Right lobe of liver (tissue), 6 donors: ENCODE results near the gene CCL27. TPM values are rescaled to one million over a fixed set of nuclear protein-coding genes. Genes with fewer than 3 reads are reported as not detected.
A peak's percentile ranks its signal among the peaks of the same experiment; 100 is the strongest.

Source experiments
- ATAC-seq, 4 donors: fragments of 200-7000 bp; cut with Tn5 transposase; one replicate each; pipeline ENCODE4 v1.9.1; 2020; ENCODE audit warnings: mild to moderate bottlenecking in 4 of 4, moderate library complexity in 4 of 4
- DNase-seq, 3 donors: peaks; one replicate each; pipeline ENCODE4 v3.0.0-alpha.2; 2020
- H3K27ac ChIP-seq, 3 donors: fragments of 200-600 bp; one replicate each; pipeline ENCODE4 v1.8.0; 2022
- H3K27me3 ChIP-seq, 2 donors: fragments of 200-600 bp; one replicate each; pipeline ENCODE4 v1.8.0; 2022
- H3K36me3 ChIP-seq, 4 donors: fragments of 200-600 bp; sonication (generic) in 1 of 4; one replicate each; pipeline versions ENCODE4 v1.5.1 to v1.8.0; 2017 to 2022; ENCODE audit warnings: control low read depth in 1 of 4
- H3K4me1 ChIP-seq, 4 donors: fragments of 200-600 bp; sonication (generic) in 1 of 4; one replicate each; pipeline versions ENCODE4 v1.5.1 to v1.8.0; 2017 to 2022; ENCODE audit warnings: control low read depth in 1 of 4
- H3K4me3 ChIP-seq, 3 donors: fragments of 200-600 bp; one replicate each; pipeline ENCODE4 v1.8.0; 2022
- H3K9me3 ChIP-seq, 4 donors: fragments of 200-600 bp; sonication (generic) in 1 of 4; one replicate each; pipeline versions ENCODE4 v1.5.1 to v1.8.0; 2017 to 2022; ENCODE audit warnings: control low read depth in 1 of 4
- CTCF ChIP-seq, 4 donors: fragments of 200-600 bp in 3 of 4; fragments of 450-650 bp in 1 of 4; IDR thresholded peaks; one replicate each; pipeline versions ENCODE4 v1.5.1 to v1.8.0; 2016 to 2022; ENCODE audit warnings: antibody characterized with exemption in 4 of 4, mild to moderate bottlenecking in 2 of 4
- POLR2A ChIP-seq: fragments of 450-650 bp; IDR thresholded peaks from one replicate; pipeline ENCODE4 v1.6.1; 2017; ENCODE audit warnings: antibody characterized with exemption, mild to moderate bottlenecking
- WGBS: methylation state at CpG from one replicate; pipeline ENCODE4 v1.1.6; 2018; ENCODE audit warnings: low coverage, low lambda C conversion rate; ENCODE audit not compliant: insufficient coverage; ENCODE audit errors: missing lambda C conversion rate; 5-methylcytosine and 5-hydroxymethylcytosine counted together
- intact Hi-C, 2 donors: fragments of 100-400 bp; cut with DNase I; formaldehyde crosslinking; loops; one replicate each; pipeline versions ENCODE4 v1.11.2 to v1.14.1; 2022
- total RNA-seq, 6 experiments: library from RNA; depleted of rRNA in 2 of 6; stranded (reverse); fragments of >200 nt in 2 of 6; fragmentation: NEBNext Ultra II Directional in 3 of 6; extraction: Animal tissue kit (Norgen Biotek cat#: 25700) in 3 of 6; gene quantifications; one replicate each; pipeline versions ENCODE4 v1.1.0 to v1.2.4, GENCODE V29; 2016 to 2023
- donor health status: DM: no; HTN: yes; CAD: no.
- donor health status: DM: no; HTN: no; CAD: no.
- donor health status: DM: no; HTN: no; CAD: no.
- donor health status: DM: no; HTN: yes; CAD: no.
- donor health status: DM: no; HTN: yes; CAD: no.

CCL27 gene
- total RNA-seq, 6 experiments from 2014 or later, result not detected

- no peaks in the 10 kb centered on the region for H3K27me3 ChIP-seq
Measured at GRCh38 chr9:34624475-34625185, 37.8 kb downstream of the CCL27 start.

GRCh38 chr9:34623374-34624235 is 38.9 kb downstream of the CCL27 start:
- Histone ChIP-seq H3K27ac (no peak overlapping the region), H3K4me3 (no peak overlapping the region), H3K27me3 (no peaks in the 10 kb centered on the region), H3K36me3 (no peaks in the 10 kb centered on the region), H3K9me3 (no peaks in the 10 kb centered on the region), H3K4me1 (peaks cover 0 to 13% (median 3%) of the 10 kb centered on the region in 4 donors)
- intact Hi-C loops, result no loop called here
- TF ChIP-seq CTCF (IDR thresholded peaks at IDR 0.05) (no peak), POLR2A (no peak)
- ATAC-seq (no peak), DNase-seq (no peak)
- 45% methylated on average over 18 of the region's 63 CpGs for WGBS

More at GRCh38 chr9:34624475-34625185, 37.8 kb downstream of the CCL27 start:
- Histone ChIP-seq H3K4me1 (peaks cover 0 to 14% (median under 1%) of the 10 kb centered on the region in 4 donors), H3K9me3 (no peaks in the 10 kb centered on the region), H3K27ac (no peak overlapping the region), H3K36me3 (no peaks in the 10 kb centered on the region), H3K4me3 (no peak overlapping the region)
- DNase-seq (no peak), ATAC-seq (no peak)
- intact Hi-C loops, result no loop called here
- 45% methylated on average over 13 of the region's 39 CpGs for WGBS
- no peak for TF ChIP-seq CTCF (IDR thresholded peaks at IDR 0.05)
- no peak for TF ChIP-seq POLR2A

GRCh38 chr9:34620061-34620994 is 42.1 kb downstream of the CCL27 start, which contains the start of gene DCTN3:
DCTN3 (minus strand) TSS chr9:34620495; CDS start chr9:34620464, 31 bp downstream.
- WGBS, result 7% methylated on average over 26 of the region's 43 CpGs
- Histone ChIP-seq H3K4me1 (peaks cover 0 to 9% (median 3%) of the 10 kb centered on the region in 4 donors), H3K27ac (peak within 1 kb of the TSS in 2 of 3 donors; percentile 30 to 35), H3K9me3 (no peaks in the 10 kb centered on the region), H3K4me3 (peak within 1 kb of the TSS; percentile 86 to 97 (median 87)), H3K27me3 (no peaks in the 10 kb centered on the region), H3K36me3 (peaks cover 0 to 27% (median 5%) of the 10 kb centered on the region in 4 donors)
- intact Hi-C loops, result no loop called here
- DNase-seq (peak; percentile 89 to 95 (median 94)), ATAC-seq (peak; percentile 97 to 100 (median 100))
- TF ChIP-seq CTCF (IDR thresholded peaks at IDR 0.05) (no peak), POLR2A (peak; percentile 52)

- DNase-seq (no peak), ATAC-seq (no peak)
- no peaks in the 10 kb centered on the region for H3K9me3 ChIP-seq
- intact Hi-C loops, result no loop called here
- WGBS, result 94% methylated on average over 2 of the region's 2 CpGs
- H3K4me3 ChIP-seq, result no peak overlapping the region
- H3K36me3 ChIP-seq, result peaks cover 0 to 27% (median 5%) of the 10 kb centered on the region in 4 donors
- peaks cover 0 to 32% (median 13%) of the 10 kb centered on the region in 4 donors for H3K4me1 ChIP-seq
- TF ChIP-seq CTCF (IDR thresholded peaks at IDR 0.05) (no peak), POLR2A (no peak)
- no peak overlapping the region for H3K27ac ChIP-seq
- H3K27me3 ChIP-seq, result no peaks in the 10 kb centered on the region
Measured at GRCh38 chr9:34615132-34615531, 47.3 kb downstream of the CCL27 start.
